Measurements from ENCODE around the gene UBE2D2. TPM values are rescaled to one million over a fixed set of nuclear protein-coding genes. Genes with fewer than 3 reads are reported as not detected.
A peak's percentile ranks its signal among the peaks of the same experiment; 100 is the strongest.
"Not testable (repeated sequence)": the region's sequence is repeated elsewhere in the genome, so short reads cannot be mapped to it uniquely, and the experiment has no call there.

Gene UBE2D2
- polyA plus RNA-seq, 2 of the 4 experiments (the other 2 are of a cell fraction) = 74.8 to 115 TPM

DNA sequence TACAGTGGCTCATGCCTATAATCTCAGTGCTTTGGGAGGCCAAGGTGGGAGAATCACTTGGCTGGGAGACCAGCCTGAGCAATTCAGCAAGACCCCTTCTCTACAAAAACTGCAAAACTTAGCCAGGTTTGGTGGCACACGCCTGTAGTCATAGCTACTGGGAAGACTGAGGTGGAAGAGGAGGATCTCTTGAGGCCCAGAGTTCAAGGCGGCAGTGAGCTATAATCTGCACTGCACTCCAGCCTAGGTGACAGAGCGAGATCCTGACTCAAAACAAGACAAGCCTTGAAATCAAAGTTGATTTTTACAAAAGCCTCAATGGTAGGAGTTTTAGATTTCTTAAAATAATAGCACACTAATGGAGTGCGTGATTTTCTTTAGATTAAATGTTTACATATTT lies 14.6 kb downstream of the UBE2D2 start (continued):
- no peak for TF ChIP-seq ELK1 (IDR thresholded peaks at IDR 0.05; ENCODE audit: low read depth, low read length)
- TF ChIP-seq CHD2 (IDR thresholded peaks at IDR 0.05; ENCODE audit: low read length, partially characterized antibody) = no peak
- no peak for TF ChIP-seq FOXS1 (CRISPR knock-in tag; IDR thresholded peaks at IDR 0.05)

GRCh38 chr5:139577689-139578290 lies 16.7 kb downstream of the UBE2D2 start:
- 90% methylated on average over 5 of the region's 5 CpGs for WGBS (ENCODE audit: missing lambda C conversion rate)
- POLR2A ChIA-PET = no interaction called here
- no peak for FAIRE-seq

DNA sequence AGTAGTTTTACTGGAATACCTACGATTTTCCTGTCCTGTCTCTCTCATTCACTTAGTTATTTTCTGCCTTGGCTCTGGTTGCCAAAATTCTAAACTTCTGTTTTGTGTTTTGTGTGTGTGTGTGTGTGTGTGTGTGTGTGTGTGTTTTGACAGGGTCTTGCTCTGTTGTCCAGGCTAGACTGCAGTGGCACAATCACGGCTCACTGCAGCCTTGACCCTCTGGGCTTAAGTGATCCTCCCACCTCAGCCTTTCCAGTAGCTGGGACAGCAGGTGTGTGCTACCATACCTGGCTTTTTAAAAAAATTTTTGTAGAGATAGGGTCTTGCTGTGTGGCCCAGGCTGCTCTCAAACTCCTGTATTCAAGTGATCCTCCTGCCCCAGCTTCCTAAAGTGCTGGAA lies 17.2 kb downstream of the UBE2D2 start:
- POLR2A ChIA-PET = no interaction called here
- FAIRE-seq = no peak

More at GRCh38 chr5:139577689-139578290, 16.7 kb downstream of the UBE2D2 start:
- ATAC-seq (no peak), DNase-seq (ENCODE audit: low read depth in 1 of 2, low spot score in 1 of 2) (no peak)
- Histone ChIP-seq H3K4me2 (no peak overlapping the region), H3K4me1 (peaks cover 19% of the 10 kb centered on the region; the same call in 2 of the 3 replicates), H3K27ac (no peak overlapping the region), H3K9me3 (no peaks in the 10 kb centered on the region), H3K4me3 (no peak overlapping the region)
- CTCF ChIA-PET = interaction anchor here (0.6 to 2.6 kb wide), 4 partner anchors 17 to 187 kb away, joined by 3 to 13 read pairs (median 4); no protein-coding TSS in a partner anchor
- TF ChIP-seq HDAC2 (IDR thresholded peaks at IDR 0.05) (no peak), ZSCAN20 (CRISPR knock-in tag; IDR thresholded peaks at IDR 0.05) (no peak), TFCP2L1 (CRISPR knock-in tag; IDR thresholded peaks at IDR 0.05) (no peak), JUNB (IDR thresholded peaks at IDR 0.05) (no peak), ZC3H11A (IDR thresholded peaks at IDR 0.05) (no peak), MAZ (IDR thresholded peaks at IDR 0.05; ENCODE audit: borderline replicate concordance, low read depth, low read length) (no peak)
- TF ChIP-seq, protein P1, sequence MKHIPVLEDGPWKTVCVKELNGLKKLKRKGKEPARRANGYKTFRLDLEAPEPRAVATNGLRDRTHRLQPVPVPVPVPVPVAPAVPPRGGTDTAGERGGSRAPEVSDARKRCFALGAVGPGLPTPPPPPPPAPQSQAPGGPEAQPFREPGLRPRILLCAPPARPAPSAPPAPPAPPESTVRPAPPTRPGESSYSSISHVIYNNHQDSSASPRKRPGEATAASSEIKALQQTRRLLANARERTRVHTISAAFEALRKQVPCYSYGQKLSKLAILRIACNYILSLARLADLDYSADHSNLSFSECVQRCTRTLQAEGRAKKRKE (CRISPR knock-in tag; IDR thresholded peaks at IDR 0.05; ENCODE audit: low read depth) = no peak

GRCh38 chr5:139582181-139582580 lies 21.0 kb downstream of the UBE2D2 start:
- 89% methylated on average over 5 of the region's 5 CpGs for WGBS (ENCODE audit: missing lambda C conversion rate)
- H3K4me3 ChIP-seq; H3K4me1 ChIP-seq; POLR2A ChIA-PET; FAIRE-seq; DNase-seq (ENCODE audit: low read depth in 1 of 2, low spot score in 1 of 2); ATAC-seq; H3K9me3 ChIP-seq; H3K4me2 ChIP-seq: not testable (repeated sequence)
- peak overlapping the region in 1 of 2 experiments; percentile 18; a peak in 1 of 6 replicates for H3K27ac ChIP-seq
- CTCF ChIA-PET = interaction anchor here (0.6 to 0.9 kb wide), 4 partner anchors 22 to 199 kb away, joined by 3 to 8 read pairs (median 4); no protein-coding TSS in a partner anchor

More for the DNA sequence above, 17.2 kb downstream of the UBE2D2 start:
- Histone ChIP-seq H3K27ac (no peak overlapping the region), H3K9me3 (no peaks in the 10 kb centered on the region), H3K4me1 (peaks cover 19% of the 10 kb centered on the region; the same call in 2 of the 3 replicates), H3K4me2 (no peak overlapping the region), H3K4me3 (no peak overlapping the region)
- TF ChIP-seq CBX8 (IDR thresholded peaks at IDR 0.05) = no peak
- no peak for TF ChIP-seq RFX5 (IDR thresholded peaks at IDR 0.05)
- TF ChIP-seq GATA3 (IDR thresholded peaks at IDR 0.05; ENCODE audit: borderline replicate concordance) = no peak
- TF ChIP-seq PHF8 (IDR thresholded peaks at IDR 0.05; ENCODE audit: borderline replicate concordance, low read depth) = no peak
- no peak for TF ChIP-seq RCOR1 (IDR thresholded peaks at IDR 0.05; ENCODE audit: low read depth, low read length)
- no peak for TF ChIP-seq ZSCAN20 (CRISPR knock-in tag; IDR thresholded peaks at IDR 0.05)
- TF ChIP-seq POLR2A (IDR thresholded peaks at IDR 0.05; ENCODE audit: low read length) = no peak
- TF ChIP-seq RARB (CRISPR knock-in tag; IDR thresholded peaks at IDR 0.05) = no peak
- TF ChIP-seq FOSB (CRISPR knock-in tag; IDR thresholded peaks at IDR 0.05) = no peak
- TF ChIP-seq JUN (IDR thresholded peaks at IDR 0.05) = no peak
- no peak for TF ChIP-seq RNF2 (IDR thresholded peaks at IDR 0.05; ENCODE audit: borderline replicate concordance, low read depth)
- TF ChIP-seq NPAS2 (CRISPR knock-in tag; IDR thresholded peaks at IDR 0.05; ENCODE audit: borderline replicate concordance) = no peak
- TF ChIP-seq ZFP36 (IDR thresholded peaks at IDR 0.05; ENCODE audit: borderline replicate concordance, partially characterized antibody) = no peak
- TF ChIP-seq HOXB5 (CRISPR knock-in tag; IDR thresholded peaks at IDR 0.05) = no peak
- no peak for TF ChIP-seq FOSL2 (IDR thresholded peaks at IDR 0.05)
- no peak for TF ChIP-seq FOSL2 (CRISPR knock-in tag; IDR thresholded peaks at IDR 0.05)
- DNase-seq (ENCODE audit: low read depth in 1 of 2, low spot score in 1 of 2) (no peak), ATAC-seq (no peak)
- 79% methylated on average over 2 of the region's 2 CpGs for WGBS (ENCODE audit: missing lambda C conversion rate)
- CTCF ChIA-PET = interaction anchor here (0.6 to 2.6 kb wide), 5 partner anchors 16 to 189 kb away, joined by 3 to 13 read pairs (median 3); no protein-coding TSS in a partner anchor
